Measurements from ENCODE around the gene MIP. TPM values are rescaled to one million over a fixed set of nuclear protein-coding genes. Genes with fewer than 3 reads are reported as not detected.
"Not testable (repeated sequence)": the region's sequence is repeated elsewhere in the genome, so short reads cannot be mapped to it uniquely, and the experiment has no call there.

The MIP gene
- total RNA-seq, 5 donors from 2014 or later (not counting 1 experiment from before 2014, with no cell fraction given): not detected

GRCh38 chr12:56408799-56409417 is 45.5 kb downstream of the MIP start:
- H3K27ac Mint-ChIP-seq: no peak overlapping the region
- Histone ChIP-seq H3K4me3 (ENCODE audit: control insufficient read depth in 1 of 2, extremely low read depth in 1 of 2, low read length in 1 of 2) (no peak overlapping the region), H3K4me1 (ENCODE audit: control insufficient read depth in 1 of 2, extremely low read depth in 1 of 2, insufficient read depth in 2 of 2, low read length in 2 of 2) (no peaks in the 10 kb centered on the region), H3K36me3 (ENCODE audit: control insufficient read depth in 2 of 2, extremely low read depth in 1 of 2, insufficient read depth in 1 of 2, low read length in 1 of 2) (no peaks in the 10 kb centered on the region), H3K9me3 (no peaks in the 10 kb centered on the region), H3K27me3 (replicated peaks in 1 of 2; ENCODE audit: control insufficient read depth in 2 of 2, extremely low read depth in 1 of 2, insufficient read depth in 2 of 2, low read length in 1 of 2) (no peaks in the 10 kb centered on the region), H3K27ac (ENCODE audit: low read length) (no peak overlapping the region)
- H3K36me3 Mint-ChIP-seq: no peaks in the 10 kb centered on the region
- DNase-seq: no peak
- ChIA-PET POLR2A (no interaction called here), CTCF (no interaction called here)
- H3K9me3 Mint-ChIP-seq: no peaks in the 10 kb centered on the region
- 86% methylated on average over 4 of the region's 5 CpGs for WGBS (ENCODE audit: insufficient coverage)
- no peak for ATAC-seq (replicated peaks in 1 of 4)
- H3K27me3 Mint-ChIP-seq: no peaks in the 10 kb centered on the region
- no peak overlapping the region for H3K4me3 Mint-ChIP-seq
- H3K4me1 Mint-ChIP-seq: no peaks in the 10 kb centered on the region

DNA sequence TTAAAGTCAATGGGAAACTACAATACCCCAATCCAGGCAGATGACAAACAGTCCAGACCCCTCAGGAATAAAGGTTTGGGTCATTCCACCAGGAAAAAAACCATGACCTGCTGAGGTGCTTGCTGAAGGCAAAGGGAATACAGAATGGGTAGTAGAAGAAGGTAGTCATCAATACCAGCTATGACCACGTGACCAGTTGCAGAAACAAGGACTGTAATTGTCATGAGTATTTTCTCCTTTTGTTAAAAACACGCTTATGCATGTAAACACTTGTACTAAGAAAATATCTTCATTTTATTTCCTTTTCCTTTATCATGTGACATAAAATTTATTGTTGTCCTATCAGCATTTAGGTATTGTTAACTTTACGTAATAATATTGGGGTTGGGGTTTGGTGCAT is 50.2 kb downstream of the MIP start:
- 78% methylated on average over 1 of the region's 3 CpGs for WGBS (ENCODE audit: insufficient coverage)

DNA sequence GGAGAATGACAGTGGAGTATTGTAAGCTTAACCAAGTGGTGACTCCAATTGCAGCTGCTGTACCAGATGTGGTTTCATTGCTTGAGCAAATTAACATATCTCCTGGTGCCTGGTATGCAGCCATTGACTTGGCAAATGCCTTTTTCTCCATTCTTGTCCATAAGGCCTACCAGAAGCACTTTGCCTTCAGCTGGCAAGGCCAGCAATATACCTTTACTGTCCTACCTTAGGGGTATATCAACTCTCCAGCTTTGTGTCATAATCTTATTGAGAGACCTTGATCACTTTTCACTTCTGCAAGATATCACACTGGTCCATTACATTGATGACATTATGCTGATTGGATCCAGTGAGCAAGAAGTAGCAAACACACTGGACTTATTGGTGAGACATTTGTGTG is 52.8 kb downstream of the MIP start:
- H3K4me1 ChIP-seq (ENCODE audit: control insufficient read depth in 1 of 2, extremely low read depth in 1 of 2, insufficient read depth in 2 of 2, low read length in 2 of 2); H3K9me3 ChIP-seq; DNase-seq; POLR2A ChIA-PET; H3K36me3 Mint-ChIP-seq; H3K27ac ChIP-seq (ENCODE audit: low read length); H3K27me3 ChIP-seq (replicated peaks in 1 of 2; ENCODE audit: control insufficient read depth in 2 of 2, extremely low read depth in 1 of 2, insufficient read depth in 2 of 2, low read length in 1 of 2); H3K4me1 Mint-ChIP-seq; H3K27me3 Mint-ChIP-seq; H3K27ac Mint-ChIP-seq; H3K4me3 ChIP-seq (ENCODE audit: control insufficient read depth in 1 of 2, extremely low read depth in 1 of 2, low read length in 1 of 2); H3K36me3 ChIP-seq (ENCODE audit: control insufficient read depth in 2 of 2, extremely low read depth in 1 of 2, insufficient read depth in 1 of 2, low read length in 1 of 2); H3K4me3 Mint-ChIP-seq; ATAC-seq (replicated peaks in 1 of 4); CTCF ChIA-PET: not testable (repeated sequence)
- peaks cover 4 to 20% (median 12%) of the 10 kb centered on the region in 3 donors for H3K9me3 Mint-ChIP-seq

More for the DNA sequence above, 50.2 kb downstream of the MIP start:
- H3K27me3 ChIP-seq (replicated peaks in 1 of 2; ENCODE audit: control insufficient read depth in 2 of 2, extremely low read depth in 1 of 2, insufficient read depth in 2 of 2, low read length in 1 of 2); H3K4me1 Mint-ChIP-seq; H3K9me3 ChIP-seq; H3K27ac ChIP-seq (ENCODE audit: low read length); H3K36me3 ChIP-seq (ENCODE audit: control insufficient read depth in 2 of 2, extremely low read depth in 1 of 2, insufficient read depth in 1 of 2, low read length in 1 of 2); H3K4me3 ChIP-seq (ENCODE audit: control insufficient read depth in 1 of 2, extremely low read depth in 1 of 2, low read length in 1 of 2); DNase-seq; ATAC-seq (replicated peaks in 1 of 4); H3K4me1 ChIP-seq (ENCODE audit: control insufficient read depth in 1 of 2, extremely low read depth in 1 of 2, insufficient read depth in 2 of 2, low read length in 2 of 2); H3K36me3 Mint-ChIP-seq; H3K27me3 Mint-ChIP-seq; POLR2A ChIA-PET; H3K27ac Mint-ChIP-seq; CTCF ChIA-PET; H3K4me3 Mint-ChIP-seq: not testable (repeated sequence)
- H3K9me3 Mint-ChIP-seq: peaks cover under 1 to 11% (median 4%) of the 10 kb centered on the region in 3 donors

DNA sequence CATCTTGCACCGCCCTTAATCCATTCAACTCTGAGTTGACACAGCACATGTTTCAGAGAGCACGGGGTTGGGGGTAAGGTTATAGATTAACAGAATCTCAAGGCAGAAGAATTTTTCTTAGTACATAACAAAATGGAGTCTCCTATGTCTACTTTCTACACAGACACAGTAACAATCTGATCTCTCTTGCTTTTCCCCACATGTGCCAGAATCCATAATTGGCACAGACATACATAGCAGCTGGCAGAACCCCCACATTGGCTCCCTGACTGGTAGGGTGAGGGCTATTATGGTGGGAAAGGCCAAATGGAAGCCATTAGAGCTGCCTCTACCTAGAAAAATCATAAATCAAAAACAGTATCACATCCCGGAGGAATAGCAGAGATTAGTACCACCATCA is 53.3 kb downstream of the MIP start:
- H3K36me3 ChIP-seq (ENCODE audit: control insufficient read depth in 2 of 2, extremely low read depth in 1 of 2, insufficient read depth in 1 of 2, low read length in 1 of 2); H3K4me1 Mint-ChIP-seq; H3K36me3 Mint-ChIP-seq; H3K4me1 ChIP-seq (ENCODE audit: control insufficient read depth in 1 of 2, extremely low read depth in 1 of 2, insufficient read depth in 2 of 2, low read length in 2 of 2); H3K4me3 ChIP-seq (ENCODE audit: control insufficient read depth in 1 of 2, extremely low read depth in 1 of 2, low read length in 1 of 2); CTCF ChIA-PET; DNase-seq; H3K4me3 Mint-ChIP-seq; H3K27ac Mint-ChIP-seq; H3K27me3 Mint-ChIP-seq; ATAC-seq (replicated peaks in 1 of 4); H3K9me3 ChIP-seq; POLR2A ChIA-PET; H3K27ac ChIP-seq (ENCODE audit: low read length); H3K27me3 ChIP-seq (replicated peaks in 1 of 2; ENCODE audit: control insufficient read depth in 2 of 2, extremely low read depth in 1 of 2, insufficient read depth in 2 of 2, low read length in 1 of 2): not testable (repeated sequence)
- H3K9me3 Mint-ChIP-seq: peaks cover 4 to 20% (median 12%) of the 10 kb centered on the region in 3 donors
- no CpG with 5 or more reads among the region's 3 CpGs for WGBS (ENCODE audit: insufficient coverage)

Other genes starting within 250 kb of the MIP start
- 10 to 100 TPM; 26.3 to 43.1 (median 39.4) TPM for gene RNF41, start 232.7 kb downstream of the MIP start, total RNA-seq
- gene NABP2, start 230.3 kb downstream of the MIP start, total RNA-seq: 10 to 100 TPM; 11.8 to 19.1 (median 14.0) TPM
- gene SLC39A5, start 224.6 kb downstream of the MIP start, total RNA-seq: 1 to 10 TPM in 1 of 5 donors, under 1 TPM in 2, not detected in 2; 0.57 to 1.4 (median 0.58) TPM
- 10 to 100 TPM; 35.8 to 51.0 (median 43.1) TPM for gene ANKRD52, start 196.3 kb downstream of the MIP start, total RNA-seq
- gene COQ10A, start 187.7 kb downstream of the MIP start, total RNA-seq: 10 to 100 TPM; 29.9 to 38.4 (median 31.9) TPM
- 100 to 1,000 TPM; 135 to 166 (median 159) TPM for gene CS, start 154.3 kb downstream of the MIP start, total RNA-seq
- 10 to 100 TPM; 52.9 to 92.8 (median 90.8) TPM for gene CNPY2, start 138.7 kb downstream of the MIP start, total RNA-seq
- gene PAN2, start 120.7 kb downstream of the MIP start, total RNA-seq: 100 to 1,000 TPM; 126 to 187 (median 164) TPM
- 10 to 100 TPM; 16.3 to 29.9 (median 27.6) TPM for gene IL23A, start 115.8 kb downstream of the MIP start, total RNA-seq
- gene STAT2, start 94.5 kb downstream of the MIP start, total RNA-seq: 100 to 1,000 TPM; 117 to 187 (median 162) TPM
- not detected for gene APOF, start 91.8 kb downstream of the MIP start, total RNA-seq
- 1 to 10 TPM; 5.0 to 7.5 (median 6.4) TPM for gene TIMELESS, start 5.2 kb downstream of the MIP start, total RNA-seq
- 1 to 10 TPM; 4.7 to 7.3 (median 5.5) TPM for gene SPRYD4, start 13.9 kb upstream of the MIP start, total RNA-seq
- 10 to 100 TPM in 1 of 5 donors, 1 to 10 TPM in 4; 2.9 to 10.1 (median 6.9) TPM for gene GLS2, start 33.5 kb upstream of the MIP start, total RNA-seq
- 1 to 10 TPM in 4 of 5 donors, under 1 TPM in 1; 0.99 to 8.3 (median 4.1) TPM for gene RBMS2, start 67.2 kb upstream of the MIP start, total RNA-seq
- gene BAZ2A, start 175.7 kb upstream of the MIP start, total RNA-seq: 100 to 1,000 TPM; 149 to 257 (median 172) TPM
- gene ATP5F1B, start 191.3 kb upstream of the MIP start, total RNA-seq: 100 to 1,000 TPM; 252 to 290 (median 283) TPM
- gene PTGES3, start 233.6 kb upstream of the MIP start, total RNA-seq: 100 to 1,000 TPM; 121 to 155 (median 145) TPM